ENCODE measurements around the gene RAB1B.

RAB1B gene

GRCh38 chr11:66239511-66239910, 28.9 kb upstream of the RAB1B start:
- H3K4me3 ChIP-seq (ENCODE audit: low read length) = no peak overlapping the region
- no peak for DNase-seq (ENCODE audit: low read depth)
- TF ChIP-seq, protein P1, sequence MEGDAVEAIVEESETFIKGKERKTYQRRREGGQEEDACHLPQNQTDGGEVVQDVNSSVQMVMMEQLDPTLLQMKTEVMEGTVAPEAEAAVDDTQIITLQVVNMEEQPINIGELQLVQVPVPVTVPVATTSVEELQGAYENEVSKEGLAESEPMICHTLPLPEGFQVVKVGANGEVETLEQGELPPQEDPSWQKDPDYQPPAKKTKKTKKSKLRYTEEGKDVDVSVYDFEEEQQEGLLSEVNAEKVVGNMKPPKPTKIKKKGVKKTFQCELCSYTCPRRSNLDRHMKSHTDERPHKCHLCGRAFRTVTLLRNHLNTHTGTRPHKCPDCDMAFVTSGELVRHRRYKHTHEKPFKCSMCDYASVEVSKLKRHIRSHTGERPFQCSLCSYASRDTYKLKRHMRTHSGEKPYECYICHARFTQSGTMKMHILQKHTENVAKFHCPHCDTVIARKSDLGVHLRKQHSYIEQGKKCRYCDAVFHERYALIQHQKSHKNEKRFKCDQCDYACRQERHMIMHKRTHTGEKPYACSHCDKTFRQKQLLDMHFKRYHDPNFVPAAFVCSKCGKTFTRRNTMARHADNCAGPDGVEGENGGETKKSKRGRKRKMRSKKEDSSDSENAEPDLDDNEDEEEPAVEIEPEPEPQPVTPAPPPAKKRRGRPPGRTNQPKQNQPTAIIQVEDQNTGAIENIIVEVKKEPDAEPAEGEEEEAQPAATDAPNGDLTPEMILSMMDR (conservative IDR thresholded peaks at IDR 0.05; ENCODE audit: low read length) = no peak

DNA sequence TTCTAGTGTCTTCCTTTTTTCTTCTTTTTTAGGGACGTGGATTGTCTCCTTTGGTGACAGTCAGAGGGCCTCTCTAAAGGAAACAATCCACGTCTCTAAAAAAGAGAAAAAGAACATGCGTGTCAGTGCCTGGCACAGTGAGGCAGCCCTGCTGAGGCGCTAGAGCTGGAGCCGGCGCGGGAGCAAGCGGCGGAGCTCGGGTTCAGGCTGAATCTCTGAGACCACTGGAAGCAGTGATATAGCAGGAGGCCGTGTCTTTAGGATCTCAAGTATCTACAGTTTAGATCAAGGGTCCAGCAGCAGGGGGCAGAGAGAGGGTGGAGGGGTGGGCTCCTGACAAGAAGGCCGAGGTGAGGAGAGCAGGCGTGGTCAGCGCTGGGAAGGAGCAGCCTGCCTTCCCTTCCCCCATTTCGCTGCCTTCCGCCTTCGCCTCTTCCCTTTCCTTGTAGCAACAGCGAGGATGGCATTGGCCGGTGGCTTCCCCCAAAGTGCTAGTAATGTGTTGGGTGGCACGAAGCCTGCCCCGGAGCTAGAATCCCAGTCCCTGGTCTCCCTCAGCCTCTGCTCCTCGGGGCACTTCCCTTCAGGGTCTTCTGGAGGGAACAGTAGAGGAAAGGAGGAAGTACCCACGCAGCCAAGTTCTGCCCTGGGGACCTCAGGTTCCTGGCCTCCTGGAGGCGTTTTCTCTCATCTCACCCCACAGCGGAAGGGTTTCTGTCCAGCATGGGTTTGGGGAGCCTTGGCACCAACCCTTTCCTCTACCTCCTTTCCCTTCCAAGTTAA, 28.2 kb upstream of the RAB1B start:
- DNase-seq (ENCODE audit: low read depth) = no peak
- H3K4me3 ChIP-seq (ENCODE audit: low read length) = no peak overlapping the region
- TF ChIP-seq, protein P1 (conservative IDR thresholded peaks at IDR 0.05; ENCODE audit: low read length) = no peak

DNA sequence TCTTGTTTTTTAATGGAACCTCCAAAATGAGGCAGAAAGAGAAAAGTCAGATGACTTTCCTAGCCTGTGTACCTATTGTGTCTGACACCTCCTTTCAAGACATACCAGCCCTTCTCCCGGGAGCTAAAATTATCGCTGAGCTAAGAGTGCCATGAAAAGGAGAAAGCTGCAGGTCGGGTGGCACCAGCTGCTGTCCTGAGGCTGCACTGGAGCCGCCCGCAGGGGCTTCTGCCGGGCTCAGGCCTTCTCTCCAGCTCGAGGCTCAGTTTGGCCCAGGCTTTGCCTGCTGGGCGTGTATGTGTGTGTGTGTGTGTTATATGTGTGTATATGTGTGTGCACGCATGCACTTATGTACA, 27.7 kb upstream of the RAB1B start:
- no peak for DNase-seq (ENCODE audit: low read depth)
- no peak overlapping the region for H3K4me3 ChIP-seq (ENCODE audit: low read length)
- TF ChIP-seq, protein P1 (conservative IDR thresholded peaks at IDR 0.05; ENCODE audit: low read length) = no peak

DNA sequence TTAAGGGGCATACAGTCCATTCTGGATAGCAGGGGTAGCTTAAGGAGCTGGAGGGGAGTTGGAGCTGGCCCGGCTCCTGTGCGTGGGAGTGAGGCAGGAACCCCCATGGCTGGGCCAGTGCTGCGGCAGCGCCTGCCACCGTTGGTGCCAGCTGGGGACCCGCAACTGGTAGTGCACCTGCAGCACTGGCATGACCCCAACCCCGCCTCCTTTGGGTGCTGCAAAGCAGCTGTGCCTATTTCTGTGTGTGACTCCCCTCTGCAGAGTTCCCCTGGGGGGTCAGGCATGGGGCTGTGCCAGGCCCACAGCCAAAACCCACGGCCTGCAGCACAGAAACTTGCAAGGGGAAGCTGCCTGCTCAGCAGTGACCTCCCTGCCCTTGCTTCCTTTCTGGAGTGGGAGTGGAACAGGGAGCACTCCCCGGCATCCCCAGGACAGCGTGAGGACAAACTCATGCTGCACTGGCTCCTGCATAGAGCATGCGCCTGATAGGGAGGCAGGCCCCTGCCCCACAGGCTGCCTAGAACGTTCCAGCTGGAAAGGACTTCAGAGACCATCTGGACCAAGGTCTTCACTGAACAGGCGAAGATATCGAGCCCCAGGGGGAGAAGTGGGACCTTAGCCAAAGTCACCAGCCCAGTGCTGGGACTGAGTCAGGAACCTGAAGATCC, 26.2 kb upstream of the RAB1B start:
- no peak overlapping the region for H3K4me3 ChIP-seq (ENCODE audit: low read length)
- TF ChIP-seq, protein P1 (conservative IDR thresholded peaks at IDR 0.05; ENCODE audit: low read length) = no peak
- no peak for DNase-seq (ENCODE audit: low read depth)

DNA sequence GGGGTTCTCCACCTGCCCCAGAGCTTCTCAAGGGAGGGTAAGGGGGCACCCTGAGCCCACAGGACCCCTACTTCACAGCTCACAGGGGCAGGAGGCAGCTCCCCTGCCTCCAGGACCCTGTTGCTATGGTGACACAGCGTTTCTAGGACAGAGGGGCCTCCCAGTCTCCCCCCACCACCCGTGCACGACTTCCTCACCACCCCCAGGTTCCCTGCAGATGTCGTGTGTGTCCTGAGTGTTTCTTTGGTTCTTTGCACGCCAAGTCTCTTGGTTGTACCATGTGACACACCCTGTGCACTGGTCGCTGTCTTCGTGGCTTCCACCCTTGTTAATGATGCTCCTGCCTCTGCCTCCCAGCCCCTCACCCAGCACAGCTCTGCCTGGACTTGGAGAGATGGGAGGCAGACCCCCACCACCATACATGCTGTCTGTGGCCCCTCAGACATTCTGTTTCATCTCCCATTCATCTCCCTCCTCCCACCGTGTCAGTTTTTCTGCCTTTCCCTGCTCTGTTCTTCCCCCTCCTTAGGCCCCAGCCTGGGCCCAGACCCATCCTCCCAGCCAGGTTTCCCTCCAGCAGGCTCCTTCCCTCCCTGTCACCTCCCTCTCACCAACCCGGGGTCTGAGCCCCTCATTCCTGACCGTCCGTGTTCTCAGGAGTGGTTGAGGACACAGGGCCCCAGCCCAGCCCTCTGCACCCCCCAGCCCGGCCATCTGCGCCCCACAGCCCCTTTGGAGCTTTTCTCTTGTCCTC, 24.5 kb upstream of the RAB1B start:
- H3K4me3 ChIP-seq (ENCODE audit: low read length) = no peak overlapping the region
- TF ChIP-seq, protein P1 (conservative IDR thresholded peaks at IDR 0.05; ENCODE audit: low read length) = no peak

DNA sequence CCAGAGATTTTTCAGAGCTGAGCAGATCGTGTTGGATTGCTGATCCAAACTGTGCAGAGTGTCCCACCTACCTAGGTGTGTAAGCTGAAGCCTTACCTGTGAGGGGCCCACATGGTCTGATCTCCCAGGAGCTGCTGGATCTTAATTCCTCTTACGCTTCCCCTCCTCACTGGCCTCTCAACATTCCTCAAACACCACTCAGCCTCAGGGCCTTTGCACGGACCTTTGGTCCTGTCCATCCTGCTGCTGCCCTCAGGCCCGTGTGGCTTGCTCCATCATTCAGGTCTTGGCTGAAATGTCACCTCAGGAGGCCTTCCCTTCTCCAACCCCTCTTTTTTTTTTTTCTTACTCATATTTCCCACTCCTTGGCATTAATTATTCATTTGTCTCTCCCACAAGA, 21.1 kb upstream of the RAB1B start:
- no peak overlapping the region for H3K4me3 ChIP-seq (ENCODE audit: low read length)
- TF ChIP-seq, protein P1 (conservative IDR thresholded peaks at IDR 0.05; ENCODE audit: low read length) = no peak
- no peak for DNase-seq (ENCODE audit: low read depth)

More for the DNA sequence above, 24.5 kb upstream of the RAB1B start:
- DNase-seq (ENCODE audit: low read depth) = no peak

Measured in AG10803 (cell line).